ENCODE data around the gene MGMT. TPM values are rescaled to one million over a fixed set of nuclear protein-coding genes. Genes with fewer than 3 reads are reported as not detected.

Gene MGMT
- polyA plus RNA-seq, 1 donor from 2014 or later: 0.94 TPM

DNA sequence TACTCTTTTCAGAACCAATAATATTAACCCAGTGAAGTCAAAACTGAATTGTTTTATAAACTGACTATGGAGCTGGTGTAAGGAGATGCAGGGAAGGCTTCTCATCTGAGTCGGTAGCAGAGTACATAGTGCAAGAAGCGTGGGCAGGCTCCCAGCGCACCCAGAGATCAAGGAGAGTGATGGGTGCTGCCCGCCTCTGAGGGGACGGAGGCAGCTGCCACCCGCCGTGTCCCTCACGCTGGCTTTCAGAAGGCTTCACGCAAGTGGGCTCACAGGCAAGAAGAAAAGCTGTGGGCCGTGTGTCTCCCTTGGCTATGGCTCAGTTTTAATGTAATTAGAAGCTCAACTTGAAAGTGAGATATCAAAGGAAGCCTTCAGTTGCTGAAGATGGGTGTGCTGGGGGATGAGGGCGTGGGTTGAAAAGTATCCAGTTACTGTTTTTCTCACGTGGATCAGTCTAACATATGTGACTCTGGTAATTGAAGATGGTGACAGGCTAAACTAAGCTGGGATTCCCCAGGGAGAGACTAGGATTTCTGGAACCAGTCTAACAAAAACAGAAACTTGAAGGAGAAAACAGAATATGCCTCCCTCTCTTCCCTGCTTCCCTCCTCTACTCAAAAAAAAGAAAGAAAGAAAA lies 159.9 kb downstream of the MGMT start:
- no peaks in the 10 kb centered on the region for H3F3A ChIP-seq (ENCODE audit: insufficient read depth, low read length, poor library complexity, severe bottlenecking)
- H3K27me3 ChIP-seq (ENCODE audit: insufficient read depth, low read depth, low read length): no peaks in the 10 kb centered on the region
- no peaks in the 10 kb centered on the region for H3K79me2 ChIP-seq (replicated peaks; ENCODE audit: insufficient read depth, low read length)
- H3K9ac ChIP-seq (ENCODE audit: low read length): no peak overlapping the region
- no peaks in the 10 kb centered on the region for H4K20me1 ChIP-seq (ENCODE audit: insufficient read depth)
- H3K9me2 ChIP-seq (ENCODE audit: insufficient read depth, low read length): no peaks in the 10 kb centered on the region
- no peaks in the 10 kb centered on the region for H3K9me3 ChIP-seq (ENCODE audit: low read length)
- no peaks in the 10 kb centered on the region for H3K36me3 ChIP-seq (ENCODE audit: insufficient read depth, low read length)
- no peak overlapping the region for H3K4me2 ChIP-seq (ENCODE audit: low read length)
- no peak overlapping the region for H2AFZ ChIP-seq (ENCODE audit: low read depth, low read length)
- no peak overlapping the region for H3K27ac ChIP-seq (ENCODE audit: low read length)
- TF ChIP-seq, protein P1, sequence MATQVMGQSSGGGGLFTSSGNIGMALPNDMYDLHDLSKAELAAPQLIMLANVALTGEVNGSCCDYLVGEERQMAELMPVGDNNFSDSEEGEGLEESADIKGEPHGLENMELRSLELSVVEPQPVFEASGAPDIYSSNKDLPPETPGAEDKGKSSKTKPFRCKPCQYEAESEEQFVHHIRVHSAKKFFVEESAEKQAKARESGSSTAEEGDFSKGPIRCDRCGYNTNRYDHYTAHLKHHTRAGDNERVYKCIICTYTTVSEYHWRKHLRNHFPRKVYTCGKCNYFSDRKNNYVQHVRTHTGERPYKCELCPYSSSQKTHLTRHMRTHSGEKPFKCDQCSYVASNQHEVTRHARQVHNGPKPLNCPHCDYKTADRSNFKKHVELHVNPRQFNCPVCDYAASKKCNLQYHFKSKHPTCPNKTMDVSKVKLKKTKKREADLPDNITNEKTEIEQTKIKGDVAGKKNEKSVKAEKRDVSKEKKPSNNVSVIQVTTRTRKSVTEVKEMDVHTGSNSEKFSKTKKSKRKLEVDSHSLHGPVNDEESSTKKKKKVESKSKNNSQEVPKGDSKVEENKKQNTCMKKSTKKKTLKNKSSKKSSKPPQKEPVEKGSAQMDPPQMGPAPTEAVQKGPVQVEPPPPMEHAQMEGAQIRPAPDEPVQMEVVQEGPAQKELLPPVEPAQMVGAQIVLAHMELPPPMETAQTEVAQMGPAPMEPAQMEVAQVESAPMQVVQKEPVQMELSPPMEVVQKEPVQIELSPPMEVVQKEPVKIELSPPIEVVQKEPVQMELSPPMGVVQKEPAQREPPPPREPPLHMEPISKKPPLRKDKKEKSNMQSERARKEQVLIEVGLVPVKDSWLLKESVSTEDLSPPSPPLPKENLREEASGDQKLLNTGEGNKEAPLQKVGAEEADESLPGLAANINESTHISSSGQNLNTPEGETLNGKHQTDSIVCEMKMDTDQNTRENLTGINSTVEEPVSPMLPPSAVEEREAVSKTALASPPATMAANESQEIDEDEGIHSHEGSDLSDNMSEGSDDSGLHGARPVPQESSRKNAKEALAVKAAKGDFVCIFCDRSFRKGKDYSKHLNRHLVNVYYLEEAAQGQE (IDR thresholded peaks at IDR 0.05; ENCODE audit: borderline replicate concordance): no peak
- TF ChIP-seq EP300 (conservative IDR thresholded peaks at IDR 0.05; ENCODE audit: poor library complexity, severe bottlenecking) (no peak), MXI1 (conservative IDR thresholded peaks at IDR 0.05; ENCODE audit: poor library complexity, severe bottlenecking) (no peak), RAD21 (conservative IDR thresholded peaks at IDR 0.05) (no peak), POLR2AphosphoS5 (IDR thresholded peaks at IDR 0.05) (no peak), EZH2 (IDR thresholded peaks at IDR 0.05; ENCODE audit: borderline replicate concordance, insufficient read depth, low read length, poor library complexity, severe bottlenecking) (no peak)
- no peak overlapping the region for H3K4me3 ChIP-seq (ENCODE audit: low read length)

DNA sequence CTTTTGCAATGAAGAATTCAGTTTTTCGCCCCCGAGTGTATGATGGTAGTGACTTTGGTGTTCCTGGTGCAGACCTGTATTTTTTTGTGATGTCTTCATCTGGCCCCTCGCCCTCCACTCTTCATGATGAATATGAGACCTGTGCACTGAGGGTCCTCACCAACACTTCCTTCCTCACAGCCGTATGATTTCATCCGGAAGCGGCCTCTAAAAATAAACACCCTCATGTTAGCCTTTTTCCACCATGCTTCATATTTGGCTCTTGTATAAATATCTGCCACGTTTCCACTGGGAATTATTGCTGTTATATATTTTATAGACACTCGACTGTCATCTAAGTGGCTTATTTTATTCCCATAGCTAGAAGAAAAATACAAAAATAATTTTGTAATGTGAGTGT lies 160.4 kb downstream of the MGMT start:
- Histone ChIP-seq H3K9me2 (ENCODE audit: insufficient read depth, low read length) (no peaks in the 10 kb centered on the region), H3K9me3 (ENCODE audit: low read length) (no peaks in the 10 kb centered on the region), H3K9ac (ENCODE audit: low read length) (no peak overlapping the region), H3K27ac (ENCODE audit: low read length) (no peak overlapping the region), H3K4me2 (ENCODE audit: low read length) (no peak overlapping the region), H3K27me3 (ENCODE audit: insufficient read depth, low read depth, low read length) (no peaks in the 10 kb centered on the region), H3F3A (ENCODE audit: insufficient read depth, low read length, poor library complexity, severe bottlenecking) (no peaks in the 10 kb centered on the region), H3K79me2 (replicated peaks; ENCODE audit: insufficient read depth, low read length) (no peaks in the 10 kb centered on the region), H3K36me3 (ENCODE audit: insufficient read depth, low read length) (no peaks in the 10 kb centered on the region), H3K4me3 (ENCODE audit: low read length) (no peak overlapping the region), H4K20me1 (ENCODE audit: insufficient read depth) (no peaks in the 10 kb centered on the region), H2AFZ (ENCODE audit: low read depth, low read length) (no peak overlapping the region)
- TF ChIP-seq EZH2 (IDR thresholded peaks at IDR 0.05; ENCODE audit: borderline replicate concordance, insufficient read depth, low read length, poor library complexity, severe bottlenecking) (no peak), TAF1 (IDR thresholded peaks at IDR 0.05; ENCODE audit: low read depth) (no peak)
- TF ChIP-seq, protein P1 (IDR thresholded peaks at IDR 0.05; ENCODE audit: borderline replicate concordance): no peak

All from neural cell (in vitro differentiated cells).